Liver (tissue), 9 donors: ENCODE results near the gene IKBKE. TPM values are rescaled to one million over a fixed set of nuclear protein-coding genes. Genes with fewer than 3 reads are reported as not detected.

ENCODE experiments used
- DNase-seq: peaks from one replicate; pipeline ENCODE4 v3.0.0-alpha.2; 2017; ENCODE audit warnings: low spot score
- H3K27ac ChIP-seq, 2 donors: one replicate each; pipeline ENCODE4 v1.7.0; 2013; ENCODE audit warnings: inconsistent platforms in 2 of 2, low read length in 2 of 2, control low read depth in 1 of 2, low read depth in 1 of 2, mild to moderate bottlenecking in 1 of 2
- H3K27me3 ChIP-seq, 4 donors: one replicate each; pipeline versions ENCODE4 v1.6.1 to v1.7.0; 2013; ENCODE audit warnings: low read length in 3 of 4, inconsistent platforms in 1 of 4, mild to moderate bottlenecking in 1 of 4, moderate library complexity in 1 of 4; ENCODE audit not compliant: control insufficient read depth in 4 of 4, insufficient read depth in 4 of 4
- H3K36me3 ChIP-seq, 4 donors: one replicate each; pipeline versions ENCODE4 v1.6.1 to v1.7.0; 2013; ENCODE audit warnings: low read length in 3 of 4, mild to moderate bottlenecking in 3 of 4, low read depth in 1 of 4, moderate library complexity in 1 of 4; ENCODE audit not compliant: control insufficient read depth in 4 of 4, insufficient read depth in 3 of 4
- H3K4me1 ChIP-seq, 4 donors: one replicate each; pipeline versions ENCODE4 v1.6.1 to v1.7.0; 2013; ENCODE audit warnings: low read length in 3 of 4, mild to moderate bottlenecking in 3 of 4, moderate library complexity in 1 of 4; ENCODE audit not compliant: control insufficient read depth in 4 of 4, insufficient read depth in 4 of 4
- H3K4me3 ChIP-seq, 3 donors: one replicate each; pipeline versions ENCODE4 v1.6.1 to v1.7.0; 2013; ENCODE audit warnings: low read length in 3 of 3, control low read depth in 1 of 3, low read depth in 1 of 3, mild to moderate bottlenecking in 1 of 3
- H3K9ac ChIP-seq, 2 donors: one replicate each; pipeline ENCODE4 v1.7.0; 2013; ENCODE audit warnings: low read length in 2 of 2, mild to moderate bottlenecking in 2 of 2, moderate library complexity in 2 of 2, control low read depth in 1 of 2, low read depth in 1 of 2
- H3K9me3 ChIP-seq, 4 donors: one replicate each; pipeline versions ENCODE4 v1.6.1 to v1.7.0; 2013; ENCODE audit warnings: low read length in 3 of 4; ENCODE audit not compliant: control insufficient read depth in 4 of 4
- EGR1 ChIP-seq, 2 donors: IDR thresholded peaks; 2 replicates each; pipeline ENCODE4 v1.6.1; 2016 to 2018; ENCODE audit warnings: antibody characterized with exemption in 2 of 2, low read depth in 2 of 2
- GABPA ChIP-seq, 2 donors: IDR thresholded peaks in 1 of 2; conservative IDR thresholded peaks in 1 of 2; 2 replicates each; pipeline ENCODE4 v1.6.1; 2016; ENCODE audit warnings: antibody characterized with exemption in 2 of 2, mild to moderate bottlenecking in 1 of 2, moderate library complexity in 1 of 2
- HNF4A ChIP-seq, 2 donors: conservative IDR thresholded peaks; 2 replicates each; pipeline ENCODE4 v1.6.1; 2016; ENCODE audit warnings: antibody characterized with exemption in 2 of 2, mild to moderate bottlenecking in 2 of 2
- HNF4G ChIP-seq: IDR thresholded peaks from 2 replicates; pipeline ENCODE4 v1.6.1; 2016; ENCODE audit warnings: antibody characterized with exemption
- JUND ChIP-seq, 2 donors: IDR thresholded peaks; 2 replicates each; pipeline ENCODE4 v1.6.1; 2016; ENCODE audit warnings: antibody characterized with exemption in 2 of 2
- NR2F2 ChIP-seq: IDR thresholded peaks from 2 replicates; pipeline ENCODE4 v1.6.1; 2016; ENCODE audit warnings: antibody characterized with exemption
- RXRA ChIP-seq, 2 donors: IDR thresholded peaks; 2 replicates each; pipeline ENCODE4 v1.6.1; 2017 to 2018; ENCODE audit warnings: antibody characterized with exemption in 2 of 2, mild to moderate bottlenecking in 1 of 2
- SP1 ChIP-seq: IDR thresholded peaks from 2 replicates; pipeline ENCODE4 v1.6.1; 2018; ENCODE audit warnings: antibody characterized with exemption, mild to moderate bottlenecking
- YY1 ChIP-seq: IDR thresholded peaks from 2 replicates; pipeline ENCODE4 v1.6.1; 2016; ENCODE audit warnings: antibody characterized with exemption, mild to moderate bottlenecking
- WGBS: extraction: QIAGEN DNeasy Blood & Tissue Kit; methylation state at CpG from one replicate; pipeline ENCODE4 v1.1.7; 2013; 5-methylcytosine and 5-hydroxymethylcytosine counted together
- polyA plus RNA-seq, 2 donors: library from polyadenylated mRNA; stranded (reverse) in 1 of 2; unstranded in 1 of 2; fragments of 200-250 nt in 1 of 2; fragments of >200 nt in 1 of 2; fragmentation: Nextera tagmentation in 1 of 2; extraction: Ambion mirVana in 1 of 2; gene quantifications; one replicate each; pipeline versions ENCODE4 v1.2.1 to v1.2.3, GENCODE V29; 2013 to 2015
- total RNA-seq, 2 donors: library from RNA; depleted of rRNA; stranded (reverse); fragments of >200 nt; gene quantifications; one replicate each; pipeline ENCODE4 v1.2.3, GENCODE V29; 2014
- TF ChIP-seq, protein P1 (sequence below): IDR thresholded peaks from 2 replicates; pipeline ENCODE4 v1.6.1; 2016; ENCODE audit warnings: antibody characterized with exemption
- TF ChIP-seq, protein P2 (sequence below): IDR thresholded peaks from 2 replicates; pipeline ENCODE4 v1.6.1; 2016; ENCODE audit warnings: antibody characterized with exemption, mild to moderate bottlenecking
- TF ChIP-seq, protein P3 (sequence below): IDR thresholded peaks from 2 replicates; pipeline ENCODE4 v1.6.1; 2016; ENCODE audit warnings: antibody characterized with exemption
- TF ChIP-seq, protein P4 (sequence below): fragments of 150-350 bp; IDR thresholded peaks from 2 replicates; pipeline ENCODE4 v1.5.1; 2017; ENCODE audit warnings: improper control_type of control experiment, low read depth, low read length; ENCODE audit not compliant: missing input control
- donor health status: healthy.
- donor health status: healthy.
- donor health status: healthy.
- donor health status: healthy.
- donor health status: healthy.

IKBKE gene
- total and polyA plus RNA-seq, 4 donors: 0.81 to 3.9 (median 1.5) TPM

DNA sequence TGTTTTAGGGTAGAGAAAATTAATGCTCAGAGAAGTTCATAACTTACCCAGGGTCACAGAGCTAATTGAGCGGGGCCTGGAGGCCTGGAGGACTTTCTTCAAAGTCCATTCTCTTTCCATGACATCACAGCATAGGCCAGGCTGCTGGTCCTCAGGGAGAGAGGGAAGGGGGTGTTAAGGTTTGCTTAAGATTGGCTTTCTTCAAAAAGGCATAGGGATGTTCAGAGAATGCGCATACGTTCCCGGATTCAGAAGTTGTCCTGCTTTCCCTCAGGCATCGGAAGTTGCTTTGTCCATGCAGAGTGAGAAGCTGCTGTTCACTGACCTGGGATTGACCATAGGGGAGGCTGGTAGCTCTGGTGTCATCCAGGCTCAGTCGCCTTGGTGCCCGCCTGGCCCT is 62.1 kb downstream of the IKBKE start:
- Histone ChIP-seq H3K36me3 (no peaks in the 10 kb centered on the region), H3K9ac (no peak overlapping the region), H3K4me3 (no peak overlapping the region), H3K27me3 (no peaks in the 10 kb centered on the region), H3K27ac (no peak overlapping the region), H3K4me1 (peaks cover 0 to 19% (median 6%) of the 10 kb centered on the region in 4 donors), H3K9me3 (no peaks in the 10 kb centered on the region)
- 96% methylated on average over 7 of the region's 7 CpGs for WGBS
- no peak for DNase-seq
- TF ChIP-seq, protein P1, sequence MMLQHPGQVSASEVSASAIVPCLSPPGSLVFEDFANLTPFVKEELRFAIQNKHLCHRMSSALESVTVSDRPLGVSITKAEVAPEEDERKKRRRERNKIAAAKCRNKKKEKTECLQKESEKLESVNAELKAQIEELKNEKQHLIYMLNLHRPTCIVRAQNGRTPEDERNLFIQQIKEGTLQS: no peak
- TF ChIP-seq GABPA (IDR thresholded peaks at IDR 0.05 in 1 of 2, conservative IDR thresholded peaks at IDR 0.05 in 1 of 2): no peak

DNA sequence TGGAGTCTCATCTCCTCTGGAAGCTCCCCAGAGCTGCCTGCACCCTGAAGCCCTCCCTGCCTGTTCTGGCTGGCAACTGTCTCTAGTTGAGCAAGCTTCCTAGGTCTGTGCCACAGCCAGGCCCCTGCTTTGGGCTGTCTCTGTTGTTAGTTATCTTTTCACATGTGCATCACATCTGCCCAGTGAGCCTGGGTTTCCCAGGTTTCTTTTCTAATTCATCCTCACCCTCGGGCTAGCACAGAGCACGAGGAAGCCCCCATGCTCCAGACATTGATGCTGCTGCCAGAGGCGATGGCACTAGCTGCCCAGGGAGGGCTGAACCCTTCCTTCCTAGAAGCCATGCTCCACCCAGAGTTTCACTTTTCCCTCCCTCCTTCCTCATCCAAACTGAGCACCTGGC is 64.3 kb downstream of the IKBKE start:
- 96% methylated on average over 3 of the region's 3 CpGs for WGBS
- TF ChIP-seq JUND (IDR thresholded peaks at IDR 0.05): no peak
- no peak for TF ChIP-seq HNF4A (conservative IDR thresholded peaks at IDR 0.05)
- TF ChIP-seq, protein P2, sequence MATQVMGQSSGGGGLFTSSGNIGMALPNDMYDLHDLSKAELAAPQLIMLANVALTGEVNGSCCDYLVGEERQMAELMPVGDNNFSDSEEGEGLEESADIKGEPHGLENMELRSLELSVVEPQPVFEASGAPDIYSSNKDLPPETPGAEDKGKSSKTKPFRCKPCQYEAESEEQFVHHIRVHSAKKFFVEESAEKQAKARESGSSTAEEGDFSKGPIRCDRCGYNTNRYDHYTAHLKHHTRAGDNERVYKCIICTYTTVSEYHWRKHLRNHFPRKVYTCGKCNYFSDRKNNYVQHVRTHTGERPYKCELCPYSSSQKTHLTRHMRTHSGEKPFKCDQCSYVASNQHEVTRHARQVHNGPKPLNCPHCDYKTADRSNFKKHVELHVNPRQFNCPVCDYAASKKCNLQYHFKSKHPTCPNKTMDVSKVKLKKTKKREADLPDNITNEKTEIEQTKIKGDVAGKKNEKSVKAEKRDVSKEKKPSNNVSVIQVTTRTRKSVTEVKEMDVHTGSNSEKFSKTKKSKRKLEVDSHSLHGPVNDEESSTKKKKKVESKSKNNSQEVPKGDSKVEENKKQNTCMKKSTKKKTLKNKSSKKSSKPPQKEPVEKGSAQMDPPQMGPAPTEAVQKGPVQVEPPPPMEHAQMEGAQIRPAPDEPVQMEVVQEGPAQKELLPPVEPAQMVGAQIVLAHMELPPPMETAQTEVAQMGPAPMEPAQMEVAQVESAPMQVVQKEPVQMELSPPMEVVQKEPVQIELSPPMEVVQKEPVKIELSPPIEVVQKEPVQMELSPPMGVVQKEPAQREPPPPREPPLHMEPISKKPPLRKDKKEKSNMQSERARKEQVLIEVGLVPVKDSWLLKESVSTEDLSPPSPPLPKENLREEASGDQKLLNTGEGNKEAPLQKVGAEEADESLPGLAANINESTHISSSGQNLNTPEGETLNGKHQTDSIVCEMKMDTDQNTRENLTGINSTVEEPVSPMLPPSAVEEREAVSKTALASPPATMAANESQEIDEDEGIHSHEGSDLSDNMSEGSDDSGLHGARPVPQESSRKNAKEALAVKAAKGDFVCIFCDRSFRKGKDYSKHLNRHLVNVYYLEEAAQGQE: no peak
- no peak for TF ChIP-seq GABPA (IDR thresholded peaks at IDR 0.05 in 1 of 2, conservative IDR thresholded peaks at IDR 0.05 in 1 of 2)
- TF ChIP-seq, protein P1: no peak
- TF ChIP-seq, protein P3, sequence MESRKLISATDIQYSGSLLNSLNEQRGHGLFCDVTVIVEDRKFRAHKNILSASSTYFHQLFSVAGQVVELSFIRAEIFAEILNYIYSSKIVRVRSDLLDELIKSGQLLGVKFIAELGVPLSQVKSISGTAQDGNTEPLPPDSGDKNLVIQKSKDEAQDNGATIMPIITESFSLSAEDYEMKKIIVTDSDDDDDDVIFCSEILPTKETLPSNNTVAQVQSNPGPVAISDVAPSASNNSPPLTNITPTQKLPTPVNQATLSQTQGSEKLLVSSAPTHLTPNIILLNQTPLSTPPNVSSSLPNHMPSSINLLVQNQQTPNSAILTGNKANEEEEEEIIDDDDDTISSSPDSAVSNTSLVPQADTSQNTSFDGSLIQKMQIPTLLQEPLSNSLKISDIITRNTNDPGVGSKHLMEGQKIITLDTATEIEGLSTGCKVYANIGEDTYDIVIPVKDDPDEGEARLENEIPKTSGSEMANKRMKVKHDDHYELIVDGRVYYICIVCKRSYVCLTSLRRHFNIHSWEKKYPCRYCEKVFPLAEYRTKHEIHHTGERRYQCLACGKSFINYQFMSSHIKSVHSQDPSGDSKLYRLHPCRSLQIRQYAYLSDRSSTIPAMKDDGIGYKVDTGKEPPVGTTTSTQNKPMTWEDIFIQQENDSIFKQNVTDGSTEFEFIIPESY: no peak
- TF ChIP-seq, protein P4, sequence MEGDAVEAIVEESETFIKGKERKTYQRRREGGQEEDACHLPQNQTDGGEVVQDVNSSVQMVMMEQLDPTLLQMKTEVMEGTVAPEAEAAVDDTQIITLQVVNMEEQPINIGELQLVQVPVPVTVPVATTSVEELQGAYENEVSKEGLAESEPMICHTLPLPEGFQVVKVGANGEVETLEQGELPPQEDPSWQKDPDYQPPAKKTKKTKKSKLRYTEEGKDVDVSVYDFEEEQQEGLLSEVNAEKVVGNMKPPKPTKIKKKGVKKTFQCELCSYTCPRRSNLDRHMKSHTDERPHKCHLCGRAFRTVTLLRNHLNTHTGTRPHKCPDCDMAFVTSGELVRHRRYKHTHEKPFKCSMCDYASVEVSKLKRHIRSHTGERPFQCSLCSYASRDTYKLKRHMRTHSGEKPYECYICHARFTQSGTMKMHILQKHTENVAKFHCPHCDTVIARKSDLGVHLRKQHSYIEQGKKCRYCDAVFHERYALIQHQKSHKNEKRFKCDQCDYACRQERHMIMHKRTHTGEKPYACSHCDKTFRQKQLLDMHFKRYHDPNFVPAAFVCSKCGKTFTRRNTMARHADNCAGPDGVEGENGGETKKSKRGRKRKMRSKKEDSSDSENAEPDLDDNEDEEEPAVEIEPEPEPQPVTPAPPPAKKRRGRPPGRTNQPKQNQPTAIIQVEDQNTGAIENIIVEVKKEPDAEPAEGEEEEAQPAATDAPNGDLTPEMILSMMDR: no peak
- TF ChIP-seq EGR1 (IDR thresholded peaks at IDR 0.05; ENCODE audit: low read depth in 2 of 2): no peak
- no peak for TF ChIP-seq NR2F2
- TF ChIP-seq SP1: no peak
- no peak for TF ChIP-seq RXRA (IDR thresholded peaks at IDR 0.05)
- TF ChIP-seq YY1: no peak
- TF ChIP-seq HNF4G: no peak
- Histone ChIP-seq H3K27me3 (no peaks in the 10 kb centered on the region), H3K9me3 (no peaks in the 10 kb centered on the region), H3K4me1 (peaks cover under 1 to 38% (median 24%) of the 10 kb centered on the region in 4 donors), H3K36me3 (no peaks in the 10 kb centered on the region), H3K9ac (no peak overlapping the region), H3K4me3 (no peak overlapping the region), H3K27ac (no peak overlapping the region)
- no peak for DNase-seq
